Trophoblast cell (in vitro differentiated cells and primary cell): Measurements from ENCODE around the gene LRFN5.

Source experiments
- DNase-seq, 2 donors: peaks; one replicate each; pipeline ENCODE4 v3.0.0-alpha.2; 2016
- H2AFZ ChIP-seq: 2 replicates; pipeline ENCODE4 v1.6.1; 2013; ENCODE audit warnings: low read length, moderate library complexity, mild to moderate bottlenecking; ENCODE audit not compliant: insufficient read depth, poor library complexity
- H2AK5ac ChIP-seq: 2 replicates; pipeline ENCODE4 v1.6.1; 2013; ENCODE audit warnings: mild to moderate bottlenecking, low read length
- H2BK120ac ChIP-seq: 2 replicates; pipeline ENCODE4 v1.6.1; 2013; ENCODE audit warnings: low read length, mild to moderate bottlenecking, moderate library complexity; ENCODE audit not compliant: insufficient read depth, poor library complexity
- H2BK12ac ChIP-seq: 2 replicates; pipeline ENCODE4 v1.6.1; 2013; ENCODE audit warnings: mild to moderate bottlenecking, low read length, moderate library complexity
- H2BK5ac ChIP-seq: 2 replicates; pipeline ENCODE4 v1.6.1; 2013; ENCODE audit warnings: low read length, low read depth, moderate library complexity, mild to moderate bottlenecking; ENCODE audit not compliant: poor library complexity
- H3K14ac ChIP-seq: 2 replicates; pipeline ENCODE4 v1.6.1; 2013; ENCODE audit warnings: mild to moderate bottlenecking, low read length
- H3K18ac ChIP-seq: 2 replicates; pipeline ENCODE4 v1.6.1; 2013; ENCODE audit warnings: mild to moderate bottlenecking, low read length
- H3K23ac ChIP-seq: 2 replicates; pipeline ENCODE4 v1.6.1; 2013; ENCODE audit warnings: low read length
- H3K27ac ChIP-seq: 2 replicates; pipeline ENCODE4 v1.5.1; 2013; ENCODE audit warnings: low read depth, mild to moderate bottlenecking, inconsistent platforms, low read length, moderate library complexity
- H3K27me3 ChIP-seq: 2 replicates; pipeline ENCODE4 v1.6.1; 2013; ENCODE audit warnings: inconsistent platforms, mild to moderate bottlenecking, low read length, moderate library complexity; ENCODE audit not compliant: insufficient read depth
- H3K36me3 ChIP-seq, 2 experiments: 1 replicate in 1 of 2; 2 replicates in 1 of 2; pipeline ENCODE4 v1.6.1; 2013; ENCODE audit warnings: low read length in 2 of 2, mild to moderate bottlenecking in 2 of 2, moderate library complexity in 1 of 2; ENCODE audit not compliant: insufficient read depth in 2 of 2, control insufficient read depth in 1 of 2
- H3K4ac ChIP-seq: 2 replicates; pipeline ENCODE4 v1.6.1; 2013; ENCODE audit warnings: low read depth, mild to moderate bottlenecking, low read length, moderate library complexity
- H3K4me1 ChIP-seq, 2 experiments: 1 replicate in 1 of 2; 2 replicates in 1 of 2; pipeline ENCODE4 v1.6.1; 2013; ENCODE audit warnings: low read length in 2 of 2, mild to moderate bottlenecking in 2 of 2, moderate library complexity in 1 of 2; ENCODE audit not compliant: insufficient read depth in 2 of 2, control insufficient read depth in 1 of 2
- H3K4me2 ChIP-seq: 2 replicates; pipeline ENCODE4 v1.6.1; 2013; ENCODE audit warnings: inconsistent platforms, mild to moderate bottlenecking, low read length, moderate library complexity
- H3K4me3 ChIP-seq: 2 replicates; pipeline ENCODE4 v1.5.1; 2013; ENCODE audit warnings: mild to moderate bottlenecking, low read depth, low read length, inconsistent platforms
- H3K79me1 ChIP-seq: one replicate; pipeline ENCODE4 v1.6.1; 2013; ENCODE audit warnings: low read length
- H3K79me2 ChIP-seq: 2 replicates; pipeline ENCODE4 v1.6.1; 2013; ENCODE audit warnings: low read length, mild to moderate bottlenecking; ENCODE audit not compliant: control insufficient read depth, insufficient read depth, poor library complexity
- H3K9ac ChIP-seq: 2 replicates; pipeline ENCODE4 v1.6.1; 2013; ENCODE audit warnings: mild to moderate bottlenecking, low read length
- H3K9me3 ChIP-seq: 2 replicates; pipeline ENCODE4 v1.6.1; 2013; ENCODE audit warnings: low read depth, mild to moderate bottlenecking, control low read depth, inconsistent platforms, low read length; ENCODE audit not compliant: insufficient read depth
- H4K12ac ChIP-seq: 2 replicates; pipeline ENCODE4 v1.6.1; 2013; ENCODE audit warnings: low read depth, mild to moderate bottlenecking, low read length, moderate library complexity
- H4K8ac ChIP-seq: 2 replicates; pipeline ENCODE4 v1.6.1; 2013; ENCODE audit warnings: low read depth, mild to moderate bottlenecking, low read length, moderate library complexity
- H4K91ac ChIP-seq: one replicate; pipeline ENCODE4 v1.6.1; 2013; ENCODE audit warnings: low read depth, mild to moderate bottlenecking, low read length, moderate library complexity
- WGBS: extraction: QIAGEN DNeasy Blood & Tissue Kit; methylation state at CpG from one replicate; pipeline ENCODE4 v1.1.7; 2013; ENCODE audit warnings: missing lambda C conversion rate; ENCODE audit not compliant: insufficient read length, insufficient coverage; ENCODE audit errors: extremely low coverage; 5-methylcytosine and 5-hydroxymethylcytosine counted together

The LRFN5 gene

GRCh38 chr14:41875116-41875515 is 268.4 kb downstream of the LRFN5 start:
- Histone ChIP-seq H3K79me1 (no peaks in the 10 kb centered on the region), H3K23ac (no peak overlapping the region), H3K18ac (no peak overlapping the region), H2BK5ac (no peak overlapping the region), H3K4me1 (no peaks in the 10 kb centered on the region), H3K27me3 (no peaks in the 10 kb centered on the region), H4K91ac (no peak overlapping the region), H2BK120ac (no peak overlapping the region), H3K36me3 (no peaks in the 10 kb centered on the region), H4K12ac (no peak overlapping the region), H2AK5ac (no peak overlapping the region), H4K8ac (no peak overlapping the region), H3K4ac (no peak overlapping the region), H3K9me3 (no peaks in the 10 kb centered on the region), H3K4me3 (no peak overlapping the region), H3K27ac (no peak overlapping the region), H3K4me2 (no peak overlapping the region), H2AFZ (no peak overlapping the region), H3K79me2 (no peaks in the 10 kb centered on the region), H3K14ac (no peak overlapping the region), H2BK12ac (no peak overlapping the region), H3K9ac (no peak overlapping the region)
- no CpG with 5 or more reads among the region's 1 CpG for WGBS
- DNase-seq: no peak

GRCh38 chr14:41878321-41878720 is 271.6 kb downstream of the LRFN5 start:
- Histone ChIP-seq H4K8ac (no peak overlapping the region), H3K23ac (no peak overlapping the region), H3K9ac (no peak overlapping the region), H3K27me3 (no peaks in the 10 kb centered on the region), H2AK5ac (no peak overlapping the region), H3K4me1 (no peaks in the 10 kb centered on the region), H4K91ac (no peak overlapping the region), H2BK120ac (no peak overlapping the region), H4K12ac (no peak overlapping the region), H2BK12ac (no peak overlapping the region), H3K79me1 (no peaks in the 10 kb centered on the region), H3K14ac (no peak overlapping the region), H3K27ac (no peak overlapping the region), H3K9me3 (no peaks in the 10 kb centered on the region), H3K18ac (no peak overlapping the region), H2AFZ (no peak overlapping the region), H3K79me2 (no peaks in the 10 kb centered on the region), H3K4me3 (no peak overlapping the region), H2BK5ac (no peak overlapping the region), H3K4ac (no peak overlapping the region), H3K36me3 (no peaks in the 10 kb centered on the region), H3K4me2 (no peak overlapping the region)
- DNase-seq: no peak
- whole genome bisulfite sequencing: no CpG with 5 or more reads among the region's 3 CpGs

GRCh38 chr14:41891624-41892023 is 284.9 kb downstream of the LRFN5 start:
- no peak overlapping the region for H4K8ac ChIP-seq
- no CpG with 5 or more reads among the region's 8 CpGs for WGBS
- H3K18ac ChIP-seq: no peak overlapping the region
- H2AFZ ChIP-seq: no peak overlapping the region
- H3K9me3 ChIP-seq: no peaks in the 10 kb centered on the region
- no peak overlapping the region for H4K91ac ChIP-seq
- no peaks in the 10 kb centered on the region for H3K79me1 ChIP-seq
- no peaks in the 10 kb centered on the region for H3K4me1 ChIP-seq
- H3K4ac ChIP-seq: no peak overlapping the region
- no peak overlapping the region for H3K27ac ChIP-seq
- no peaks in the 10 kb centered on the region for H3K36me3 ChIP-seq
- DNase-seq: no peak
- H3K79me2 ChIP-seq: no peaks in the 10 kb centered on the region
- no peak overlapping the region for H2BK12ac ChIP-seq
- H4K12ac ChIP-seq: no peak overlapping the region
- H3K4me3 ChIP-seq: no peak overlapping the region
- no peaks in the 10 kb centered on the region for H3K27me3 ChIP-seq
- no peak overlapping the region for H3K4me2 ChIP-seq
- no peak overlapping the region for H2BK5ac ChIP-seq
- no peak overlapping the region for H3K23ac ChIP-seq
- no peak overlapping the region for H2AK5ac ChIP-seq
- no peak overlapping the region for H2BK120ac ChIP-seq
- no peak overlapping the region for H3K14ac ChIP-seq
- H3K9ac ChIP-seq: no peak overlapping the region

- H2BK5ac ChIP-seq: no peak overlapping the region
- no peak overlapping the region for H2AK5ac ChIP-seq
- H4K8ac ChIP-seq: no peak overlapping the region
These were observed 292.7 kb downstream of the LRFN5 start for GRCh38 chr14:41899416-41899815.

More at GRCh38 chr14:41899416-41899815, 292.7 kb downstream of the LRFN5 start:
- Histone ChIP-seq H3K23ac (no peak overlapping the region), H4K91ac (no peak overlapping the region), H2BK12ac (no peak overlapping the region), H3K9ac (no peak overlapping the region), H3K27me3 (no peaks in the 10 kb centered on the region), H3K36me3 (no peaks in the 10 kb centered on the region), H3K4ac (no peak overlapping the region), H2AFZ (no peak overlapping the region), H3K79me1 (no peaks in the 10 kb centered on the region), H3K9me3 (no peaks in the 10 kb centered on the region), H3K14ac (no peak overlapping the region), H3K27ac (no peak overlapping the region), H3K4me3 (no peak overlapping the region), H3K79me2 (no peaks in the 10 kb centered on the region), H4K12ac (no peak overlapping the region), H3K18ac (no peak overlapping the region), H3K4me1 (no peaks in the 10 kb centered on the region), H2BK120ac (no peak overlapping the region), H3K4me2 (no peak overlapping the region)
- no peak for DNase-seq
